IMR-90 (cell line): ENCODE data around the gene LMX1A. TPM values are rescaled to one million over a fixed set of nuclear protein-coding genes. Genes with fewer than 3 reads are reported as not detected.

Source experiments
- ATAC-seq: fragments of 200-7000 bp; cut with Tn5 transposase; 2 replicates; pipeline ENCODE4 v1.9.1; 2020; ENCODE audit warnings: low read depth, mild to moderate bottlenecking, moderate library complexity
- BruUV-seq: library from RNA; stranded (reverse); fragments of 400-500 nt; replicated peaks from 2 replicates; lab custom pipeline; 2021; lab: Mats Ljungman, UMichigan
- CTCF ChIA-PET: fragments of 300-600 bp; formaldehyde crosslinking; extraction: SDS; loops from one replicate; lab custom pipeline; 2021; ENCODE audit warnings: antibody characterized with exemption; lab: Yijun Ruan, JAX
- POLR2A ChIA-PET: fragments of 300-600 bp; sonication (Branson Sonifier 250); formaldehyde crosslinking; loops from one replicate; lab custom pipeline; 2022; ENCODE audit warnings: antibody characterized with exemption; ENCODE audit not compliant: unreplicated experiment; lab: Charles Lee
- DNase-seq: peaks from one replicate; pipeline ENCODE4 v3.0.0; 2013
- H2AFZ ChIP-seq: replicated peaks from 2 replicates; pipeline ENCODE3; 2013; ENCODE audit warnings: low read length, mild to moderate bottlenecking; ENCODE audit not compliant: poor library complexity
- H2AK5ac ChIP-seq: 2 replicates; pipeline ENCODE4 v1.6.1; 2013; ENCODE audit warnings: low read depth, low read length, inconsistent platforms
- H2AK9ac ChIP-seq: replicated peaks from 2 replicates; pipeline ENCODE3; 2013; ENCODE audit warnings: mild to moderate bottlenecking, low read depth, low read length, moderate library complexity; ENCODE audit not compliant: poor library complexity
- H2BK120ac ChIP-seq: 2 replicates; pipeline ENCODE4 v1.6.1; 2013; ENCODE audit warnings: low read depth, low read length, inconsistent platforms
- H2BK15ac ChIP-seq: 3 replicates; pipeline ENCODE4 v1.6.1; 2013; ENCODE audit warnings: low read depth, low read length, inconsistent platforms
- H2BK20ac ChIP-seq: 2 replicates; pipeline ENCODE4 v1.6.1; 2013; ENCODE audit warnings: low read depth, mild to moderate bottlenecking, inconsistent platforms, low read length, moderate library complexity
- H2BK5ac ChIP-seq: 2 replicates; pipeline ENCODE4 v1.6.1; 2013; ENCODE audit warnings: mild to moderate bottlenecking, low read depth, low read length, inconsistent platforms; ENCODE audit not compliant: poor library complexity, severe bottlenecking
- H3K14ac ChIP-seq: replicated peaks from 2 replicates; pipeline ENCODE4 v1.6.1; 2013; ENCODE audit warnings: low read depth, low read length, inconsistent platforms
- H3K18ac ChIP-seq: 2 replicates; pipeline ENCODE4 v1.6.1; 2013; ENCODE audit warnings: low read depth, low read length, control low read depth
- H3K23ac ChIP-seq: 2 replicates; pipeline ENCODE4 v1.6.1; 2013; ENCODE audit warnings: low read depth, low read length, inconsistent platforms
- H3K27ac ChIP-seq: 2 replicates; pipeline ENCODE4 v1.5.1; 2013; ENCODE audit warnings: mild to moderate bottlenecking, control low read depth, low read length; ENCODE audit not compliant: insufficient read depth
- H3K27me3 ChIP-seq: 2 replicates; pipeline ENCODE4 v1.6.1; 2013; ENCODE audit warnings: low read length; ENCODE audit not compliant: control insufficient read depth, insufficient read depth
- H3K36me3 ChIP-seq: 2 replicates; pipeline ENCODE4 v1.6.1; 2013; ENCODE audit warnings: low read length, mixed read lengths; ENCODE audit not compliant: control insufficient read depth, insufficient read depth
- H3K4ac ChIP-seq: 2 replicates; pipeline ENCODE4 v1.6.1; 2013; ENCODE audit warnings: low read depth, low read length, inconsistent platforms
- H3K4me1 ChIP-seq: 2 replicates; pipeline ENCODE4 v1.6.1; 2013; ENCODE audit warnings: low read length, mixed read lengths; ENCODE audit not compliant: control insufficient read depth, insufficient read depth
- H3K4me2 ChIP-seq: 2 replicates; pipeline ENCODE4 v1.6.1; 2013; ENCODE audit warnings: low read depth, mild to moderate bottlenecking, control low read depth, low read length, moderate library complexity
- H3K4me3 ChIP-seq: 2 replicates; pipeline ENCODE4 v1.5.1; 2013; ENCODE audit warnings: low read depth, mild to moderate bottlenecking, control low read depth, low read length, moderate library complexity; ENCODE audit not compliant: insufficient read depth
- H3K56ac ChIP-seq: 2 replicates; pipeline ENCODE4 v1.6.1; 2013; ENCODE audit warnings: low read length, inconsistent platforms; ENCODE audit not compliant: insufficient read depth; ENCODE audit errors: extremely low read depth
- H3K79me1 ChIP-seq, 2 experiments: 2 replicates each; pipeline ENCODE4 v1.6.1; 2013; ENCODE audit warnings: low read length in 2 of 2, inconsistent platforms in 1 of 2, low read depth in 1 of 2
- H3K9ac ChIP-seq: 2 replicates; pipeline ENCODE4 v1.6.1; 2013; ENCODE audit warnings: low read depth, low read length, control low read depth
- H3K9me1 ChIP-seq: 2 replicates; pipeline ENCODE4 v1.6.1; 2013; ENCODE audit warnings: low read length, inconsistent platforms; ENCODE audit not compliant: insufficient read depth
- H3K9me3 ChIP-seq: 2 replicates; pipeline ENCODE4 v1.6.1; 2013; ENCODE audit warnings: low read length; ENCODE audit not compliant: control insufficient read depth, insufficient read depth
- H4K20me1 ChIP-seq: 2 replicates; pipeline ENCODE4 v1.6.1; 2013; ENCODE audit warnings: low read length, inconsistent platforms; ENCODE audit not compliant: insufficient read depth
- H4K5ac ChIP-seq: 2 replicates; pipeline ENCODE4 v1.6.1; 2013; ENCODE audit warnings: mild to moderate bottlenecking, low read depth, low read length, control low read depth
- H4K8ac ChIP-seq, 2 experiments: 2 replicates each; pipeline ENCODE4 v1.6.1; 2013; ENCODE audit warnings: low read depth in 2 of 2, low read length in 2 of 2, control low read depth in 1 of 2, inconsistent platforms in 1 of 2
- H4K91ac ChIP-seq: 2 replicates; pipeline ENCODE4 v1.6.1; 2013; ENCODE audit warnings: low read depth, low read length, inconsistent platforms; ENCODE audit not compliant: insufficient read depth
- CTCF ChIP-seq: conservative IDR thresholded peaks from 2 replicates; pipeline ENCODE4 v1.5.1; 2012; ENCODE audit warnings: mild to moderate bottlenecking, low read depth, low read length, improper control_type of control experiment
- MAZ ChIP-seq: IDR thresholded peaks from 2 replicates; pipeline ENCODE4 v1.6.1; 2012; ENCODE audit warnings: low read depth, mild to moderate bottlenecking, low read length, improper control_type of control experiment, moderate library complexity, borderline replicate concordance
- RAD21 ChIP-seq: IDR thresholded peaks from 2 replicates; pipeline ENCODE4 v1.6.1; 2012; ENCODE audit warnings: low read length, improper control_type of control experiment
- RCOR1 ChIP-seq: IDR thresholded peaks from 2 replicates; pipeline ENCODE4 v1.6.1; 2012; ENCODE audit warnings: mild to moderate bottlenecking, low read length, improper control_type of control experiment; ENCODE audit not compliant: insufficient replicate concordance
- WGBS, 2 experiments: methylation state at CpG; one replicate each; pipeline versions ENCODE4 v1.1.5 to v1.1.7; 2013; ENCODE audit warnings: missing lambda C conversion rate in 2 of 2; ENCODE audit not compliant: insufficient read length in 1 of 2; ENCODE audit errors: extremely low coverage in 2 of 2; 5-methylcytosine and 5-hydroxymethylcytosine counted together
- dilution Hi-C: fragments of 300-500 bp; cut with HindIII; formaldehyde crosslinking; loops from one replicate; pipeline ENCODE4 v1.14.3; 2018; ENCODE audit warnings: low sequenced_read_pairs; ENCODE audit not compliant: unreplicated experiment
- in situ Hi-C: fragments of 300-500 bp; cut with MboI; formaldehyde crosslinking; loops from 3 replicates; pipeline ENCODE4 v1.14.3; 2019; ENCODE audit warnings: low sequenced_read_pairs, inconsistent platforms, mixed read lengths
- intact Hi-C: fragments of 100-400 bp; cut with micrococcal nuclease; formaldehyde crosslinking; loops from 2 replicates; pipeline ENCODE4 v1.10.0; 2022
- polyA plus RNA-seq, 3 experiments: library from polyadenylated mRNA; depleted of rRNA; stranded (reverse); fragments of >200 nt; gene quantifications; 2 replicates each; pipeline ENCODE4 v1.2.3, GENCODE V29; 2012; ENCODE audit warnings: low replicate concordance in 1 of 3
- total RNA-seq: library from RNA; depleted of rRNA; stranded (reverse); fragments of >200 nt; gene quantifications from 2 replicates; pipeline ENCODE4 v1.2.3, GENCODE V29; 2012

Gene LMX1A
- total and polyA plus RNA-seq, 2 of the 4 experiments (the other 2 are of a cell fraction) = not detected

GRCh38 chr1:165329104-165329503 is 27.4 kb downstream of the LMX1A start:
- H3K23ac ChIP-seq = no peak overlapping the region
- TF ChIP-seq RAD21 (no peak), MAZ (no peak), RCOR1 (no peak), CTCF (no peak)
- no peak overlapping the region for H3K9ac ChIP-seq
- H3K36me3 ChIP-seq = no peaks in the 10 kb centered on the region
- no peak overlapping the region for H2BK15ac ChIP-seq
- no peak overlapping the region for H3K14ac ChIP-seq
- no peaks in the 10 kb centered on the region for H3K4me1 ChIP-seq
- no peak overlapping the region for H2AK9ac ChIP-seq
- H3K18ac ChIP-seq = no peak overlapping the region
- no peak overlapping the region for H4K5ac ChIP-seq
- DNase-seq (no peak), ATAC-seq (no peak)
- ChIA-PET POLR2A (no interaction called here), CTCF (interaction anchor here (0.6 kb wide), 1 partner anchor 1608 kb away, joined by 4 read pairs; no protein-coding TSS in a partner anchor)
- H4K20me1 ChIP-seq = no peaks in the 10 kb centered on the region
- BruUV-seq = no TSS peak
- no peak overlapping the region for H2BK120ac ChIP-seq
- in situ Hi-C loops = no loop called here
- no peak overlapping the region for H4K8ac ChIP-seq
- H4K91ac ChIP-seq = no peak overlapping the region
- H2BK20ac ChIP-seq = no peak overlapping the region
- H3K9me3 ChIP-seq = no peaks in the 10 kb centered on the region
- H3K27me3 ChIP-seq = no peaks in the 10 kb centered on the region
- H3K56ac ChIP-seq = no peak overlapping the region
- no peak overlapping the region for H3K27ac ChIP-seq
- no peak overlapping the region for H3K4me3 ChIP-seq
- intact Hi-C loops = no loop called here
- H3K4ac ChIP-seq = no peak overlapping the region
- dilution Hi-C loops = no loop called here
- no peak overlapping the region for H2BK5ac ChIP-seq
- no peaks in the 10 kb centered on the region for H3K9me1 ChIP-seq
- no peak overlapping the region for H2AK5ac ChIP-seq
- H3K4me2 ChIP-seq = no peak overlapping the region
- H2AFZ ChIP-seq = no peak overlapping the region
- WGBS, 2 experiments = no CpG with 5 or more reads among the region's 5 CpGs
- H3K79me1 ChIP-seq = no peaks in the 10 kb centered on the region
